K562 (cell line): ENCODE results near the gene FAM98C. TPM values are rescaled to one million over a fixed set of nuclear protein-coding genes. Genes with fewer than 3 reads are reported as not detected.
A peak's percentile ranks its signal among the peaks of the same experiment; 100 is the strongest.

Experiments
- ATAC-seq: fragments of 200-7000 bp; cut with Tn5 transposase; 3 replicates; pipeline ENCODE4 v1.9.1; 2020; ENCODE audit warnings: moderate library complexity
- BruUV-seq: library from RNA; stranded (reverse); fragments of 400-500 nt; replicated peaks from 2 replicates; lab custom pipeline; 2021; lab: Mats Ljungman, UMichigan
- CTCF ChIA-PET: fragments of 300-600 bp; formaldehyde crosslinking; extraction: SDS; loops from one replicate; lab custom pipeline; 2021; ENCODE audit warnings: low intra/inter-chr PET ratio; lab: Yijun Ruan, JAX
- POLR2A ChIA-PET: fragments of 300-600, 350-650 bp; sonication (Branson Sonifier 250); formaldehyde crosslinking; extraction: SDS; loops from one replicate; lab custom pipeline; 2021; ENCODE audit warnings: antibody characterized with exemption, inconsistent platforms; lab: Yijun Ruan, JAX
- DNase-seq, 4 experiments: peaks; one replicate each; pipeline versions ENCODE4 v3.0.0 to v3.0.0-alpha.2; 2011 to 2018; ENCODE audit warnings: low spot score in 3 of 4, mixed read lengths in 3 of 4; ENCODE audit errors: extremely low read depth in 1 of 4
- FAIRE-seq: peaks from 2 replicates; lab custom pipeline; 2011; peaks lifted over from hg19 to GRCh38; lab: Jason Lieb, UNC
- H2AFZ ChIP-seq: 2 replicates; pipeline ENCODE4 v1.6.0; 2011; ENCODE audit warnings: low read depth, low read length, control low read depth, inconsistent platforms
- H3K27ac ChIP-seq: fragments of 200-600 bp; 3 replicates; pipeline ENCODE4 v1.8.0; 2011; ENCODE audit warnings: low read depth, mild to moderate bottlenecking, control low read depth, inconsistent platforms, low read length, moderate library complexity, mixed read lengths; ENCODE audit errors: extremely low read depth
- H3K27me3 ChIP-seq, 2 experiments: fragments of 300-600 bp in 1 of 2; 2 replicates in 1 of 2; 3 replicates in 1 of 2; pipeline versions ENCODE4 v1.6.0 to v1.8.0; 2011; ENCODE audit warnings: inconsistent platforms in 2 of 2, low read length in 2 of 2, mild to moderate bottlenecking in 1 of 2, mixed read lengths in 1 of 2, moderate library complexity in 1 of 2; ENCODE audit not compliant: control insufficient read depth in 2 of 2, insufficient read depth in 2 of 2
- H3K36me3 ChIP-seq: fragments of 300-600 bp; 3 replicates; pipeline ENCODE4 v1.8.0; 2011; ENCODE audit warnings: mild to moderate bottlenecking, low read length, inconsistent platforms; ENCODE audit not compliant: control insufficient read depth, insufficient read depth
- H3K4me1 ChIP-seq, 2 experiments: fragments of 200-600 bp in 1 of 2; replicated peaks in 1 of 2; 2 replicates in 1 of 2; 3 replicates in 1 of 2; pipeline versions ENCODE4 v1.5.1 to v1.8.0; 2011; ENCODE audit warnings: inconsistent platforms in 2 of 2, low read length in 2 of 2, mild to moderate bottlenecking in 1 of 2, mixed read lengths in 1 of 2, moderate library complexity in 1 of 2; ENCODE audit not compliant: control insufficient read depth in 2 of 2, insufficient read depth in 2 of 2
- H3K4me2 ChIP-seq: 2 replicates; pipeline ENCODE4 v1.6.1; 2011; ENCODE audit warnings: low read length, control low read depth, inconsistent platforms, mixed read lengths; ENCODE audit not compliant: insufficient read depth
- H3K4me3 ChIP-seq: fragments of 200-600 bp; sonication (generic), shearing (Covaris generic); 2 replicates; pipeline ENCODE4 v1.5.1; 2016; ENCODE audit warnings: control low read depth, inconsistent platforms
- H3K79me2 ChIP-seq: fragments of 200-600 bp; 3 replicates; pipeline ENCODE4 v1.8.0; 2011; ENCODE audit warnings: low read length, inconsistent platforms; ENCODE audit not compliant: control insufficient read depth, insufficient read depth
- H3K9ac ChIP-seq, 2 experiments: 2 replicates each; pipeline versions ENCODE4 v1.6.0 to v1.6.1; 2011; ENCODE audit warnings: low read depth in 2 of 2, low read length in 2 of 2, control low read depth in 1 of 2, inconsistent platforms in 1 of 2, mild to moderate bottlenecking in 1 of 2, mixed read lengths in 1 of 2; ENCODE audit not compliant: insufficient read depth in 1 of 2
- H3K9me1 ChIP-seq: one replicate; pipeline ENCODE4 v1.6.0; 2011; ENCODE audit warnings: inconsistent platforms, mild to moderate bottlenecking, low read length, moderate library complexity; ENCODE audit not compliant: control insufficient read depth, insufficient read depth
- H3K9me3 ChIP-seq: replicated peaks from 2 replicates; pipeline ENCODE4 v1.5.1; 2011; ENCODE audit warnings: low read depth, low read length, inconsistent platforms; ENCODE audit not compliant: control insufficient read depth, insufficient read depth
- H4K20me1 ChIP-seq: replicated peaks from 2 replicates; pipeline ENCODE4 v1.6.1; 2011; ENCODE audit warnings: low read length, inconsistent platforms, mixed read lengths; ENCODE audit not compliant: control insufficient read depth, insufficient read depth
- CHCHD3 ChIP-seq: fragments of 250-450 bp; sonication (Bioruptor Pico); IDR thresholded peaks from 2 replicates; pipeline ENCODE4 v2.1.2; 2022; ENCODE audit warnings: mild to moderate bottlenecking
- FOS ChIP-seq: IDR thresholded peaks from 3 replicates; pipeline ENCODE4 v1.6.1; 2011; ENCODE audit not compliant: insufficient read length; ENCODE audit errors: extremely low read depth
- FOSL1 ChIP-seq: fragments of 200-800 bp; sonication (Bioruptor generic); conservative IDR thresholded peaks from 2 replicates; pipeline ENCODE4 v1.6.1; 2016; ENCODE audit warnings: missing genetic modification characterization, missing compliant biosample characterization
- FOXM1 ChIP-seq, 2 experiments: fragments of 450-650 bp in 1 of 2; sonication (generic) in 1 of 2; formaldehyde crosslinking in 1 of 2; IDR thresholded peaks; 2 replicates each; pipeline versions ENCODE4 v1.6.1 to v1.9.0; 2017 to 2022; ENCODE audit warnings: low read depth in 2 of 2, mild to moderate bottlenecking in 2 of 2, missing genetic modification reagents in 1 of 2, moderate library complexity in 1 of 2
- HLTF ChIP-seq: fragments of 450-650 bp; IDR thresholded peaks from 2 replicates; pipeline ENCODE4 v1.6.1; 2016
- HMG20A ChIP-seq: fragments of 450-650 bp; formaldehyde crosslinking; conservative IDR thresholded peaks from 2 replicates; pipeline ENCODE4 v1.4.0; 2020; ENCODE audit warnings: mild to moderate bottlenecking, mixed read lengths
- ILF3 ChIP-seq: fragments of 450-650 bp; IDR thresholded peaks from 2 replicates; pipeline ENCODE4 v1.6.1; 2018; ENCODE audit warnings: antibody characterized with exemption, mild to moderate bottlenecking, moderate library complexity, borderline replicate concordance
- MECOM ChIP-seq: fragments of 250-450 bp; sonication (Bioruptor Pico); IDR thresholded peaks from 2 replicates; pipeline ENCODE4 v1.8.0; 2022; ENCODE audit warnings: inconsistent platforms
- NR2F6 ChIP-seq: fragments of 450-650 bp; formaldehyde crosslinking; IDR thresholded peaks from 2 replicates; pipeline ENCODE4 v1.4.0; 2020; ENCODE audit warnings: mild to moderate bottlenecking
- SMC3 ChIP-seq: conservative IDR thresholded peaks from 2 replicates; pipeline ENCODE4 v1.6.1; 2011; ENCODE audit warnings: low read depth, low read length, improper control_type of control experiment; ENCODE audit not compliant: insufficient read depth
- TAF1 ChIP-seq: IDR thresholded peaks from 2 replicates; pipeline ENCODE4 v1.6.1; 2011; ENCODE audit warnings: mild to moderate bottlenecking, low read length, moderate library complexity; ENCODE audit not compliant: insufficient read depth, control insufficient read depth, severe bottlenecking; ENCODE audit errors: extremely low read depth
- ZKSCAN3 ChIP-seq: fragments of 250-450 bp; sonication (Bioruptor Pico); IDR thresholded peaks from 2 replicates; pipeline ENCODE4 v1.4.0; 2020
- ZNF224 ChIP-seq: sonication (generic); formaldehyde crosslinking; IDR thresholded peaks from 2 replicates; pipeline ENCODE4 v1.8.0; 2022; ENCODE audit warnings: mild to moderate bottlenecking, missing genetic modification reagents
- ZNF282 ChIP-seq: sonication (generic); formaldehyde crosslinking; IDR thresholded peaks from 2 replicates; pipeline ENCODE4 v1.8.1; 2023; ENCODE audit warnings: missing genetic modification reagents
- ZNF507 ChIP-seq: conservative IDR thresholded peaks from 2 replicates; pipeline ENCODE4 v1.6.1; 2017; ENCODE audit warnings: missing genetic modification characterization, missing compliant biosample characterization
- ZNF586 ChIP-seq: fragments of 450-650 bp; formaldehyde crosslinking; conservative IDR thresholded peaks from 2 replicates; pipeline ENCODE4 v1.4.0; 2020; ENCODE audit warnings: mild to moderate bottlenecking, moderate library complexity
- WGBS: fragments of 100-300 bp; shearing (Covaris generic); methylation state at CpG from one replicate; pipeline ENCODE4 v1.1.6; 2016; ENCODE audit warnings: low coverage, mixed read lengths; ENCODE audit not compliant: insufficient coverage; ENCODE audit errors: missing lambda C conversion rate; 5-methylcytosine and 5-hydroxymethylcytosine counted together
- in situ Hi-C: fragments of 300-500 bp; cut with MboI; formaldehyde crosslinking; loops from 4 replicates; pipeline ENCODE4 v1.15.0; 2018; ENCODE audit warnings: inconsistent platforms, mixed read lengths
- intact Hi-C: fragments of 100-400 bp; cut with micrococcal nuclease; formaldehyde crosslinking; loops from 2 replicates; pipeline ENCODE4 v1.14.2; 2022
- polyA plus RNA-seq, 8 experiments: library from polyadenylated mRNA; depleted of rRNA in 4 of 8; stranded (reverse) in 5 of 8; unstranded in 3 of 8; fragments of >200 nt; fragmentation: Nextera tagmentation in 2 of 8; fragmentation: Illumina TruSeq in 1 of 8; extraction: Ambion mirVana in 2 of 8; extraction: Trizol in 1 of 8; gene quantifications; 2 replicates each; pipeline versions ENCODE4 v1.2.1 to v1.2.3, GENCODE V29; 2011 to 2014; ENCODE audit warnings: inconsistent platforms in 1 of 8, missing spikeins in 1 of 8
- total RNA-seq, 7 experiments: library from RNA; depleted of rRNA in 6 of 7; stranded (reverse); fragments of >200 nt in 6 of 7; fragmentation: Illumina TruSeq in 2 of 7; extraction: Trizol in 2 of 7; gene quantifications; 2 replicates each; pipeline versions ENCODE4 v1.2.1 to v1.2.3, GENCODE V29; 2011 to 2021; ENCODE audit warnings: low replicate concordance in 1 of 7
- TF ChIP-seq, protein P1 (sequence below): fragments of 450-650 bp; IDR thresholded peaks from 2 replicates; pipeline ENCODE4 v1.6.1; 2017; ENCODE audit warnings: antibody characterized with exemption
- TF ChIP-seq, protein P2 (sequence below): fragments of 450-650 bp; formaldehyde crosslinking; IDR thresholded peaks from 2 replicates; pipeline ENCODE4 v1.4.0; 2022; ENCODE audit warnings: missing genetic modification characterization

Gene FAM98C
- total and polyA plus RNA-seq, 9 of the 15 experiments (the other 6 are each of a cell fraction or from before 2014, with no cell fraction given), result 1.7 to 43.8 (median 13.7) TPM

DNA sequence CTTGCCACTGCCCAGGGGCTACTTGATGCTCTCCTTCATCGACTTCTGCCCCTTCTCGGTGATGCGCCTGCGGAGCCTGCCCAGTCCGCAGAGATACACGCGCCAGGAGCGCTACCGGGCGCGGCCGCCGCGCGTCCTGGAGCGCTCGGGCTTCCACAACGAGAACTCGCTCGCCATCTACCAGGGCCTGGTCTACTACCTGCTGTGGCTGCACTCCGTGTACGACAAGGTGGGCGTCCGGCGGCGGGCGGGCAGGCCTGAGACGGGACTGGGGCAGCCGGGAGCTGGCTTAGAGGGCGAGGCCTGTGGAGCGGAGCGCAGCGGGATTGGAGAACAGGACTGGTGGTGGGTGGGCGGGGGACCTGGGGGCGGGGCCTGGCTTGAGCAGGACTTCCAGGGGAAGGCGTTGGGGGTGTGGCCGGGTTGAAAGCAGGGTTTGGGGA is 41.2 kb upstream of the FAM98C start (continued):
- TF ChIP-seq HMG20A (CRISPR knock-in tag), result no peak
- TF ChIP-seq ZNF507 (tag), result no peak
- TF ChIP-seq FOSL1 (tag), result no peak
- TF ChIP-seq SMC3, result 0 out of 2 replicates have a peak, but pooled peaks have one; percentile 3
- TF ChIP-seq FOS, result no peak
- TF ChIP-seq, all 486 proteins: peak for 19

GRCh38 chr19:38362076-38362945 is 40.6 kb upstream of the FAM98C start:
- POLR2A ChIA-PET, result interaction anchor here (0.6 to 1.3 kb wide), 4 partner anchors 9 to 159 kb away, joined by 3 to 8 read pairs (median 3); partner anchors contain the start of gene PSMD8
- peaks cover 10% of the 10 kb centered on the region; the same call in 1 of the 2 replicates for H4K20me1 ChIP-seq
- intact Hi-C loops, result no loop called here
- H3K27ac ChIP-seq, result no peak overlapping the region
- H3K4me3 ChIP-seq, result peak overlapping the region; percentile 64
- H3K27me3 ChIP-seq, result peaks cover 24 to 26% of the 10 kb centered on the region in 2 experiments
- H3K9me3 ChIP-seq, result no peaks in the 10 kb centered on the region
- peak; percentile 91 for ATAC-seq
- H3K36me3 ChIP-seq, result no peaks in the 10 kb centered on the region
- H3K79me2 ChIP-seq, result no peaks in the 10 kb centered on the region
- WGBS, result under 1% methylated on average over 53 of the region's 68 CpGs
- peak; percentile 91 to 95 (median 92) for DNase-seq
- CTCF ChIA-PET, result no interaction called here
- BruUV-seq, result no TSS peak
- no peaks in the 10 kb centered on the region for H3K9me1 ChIP-seq
- H3K9ac ChIP-seq, result peak overlapping the region in 1 of 2 experiments; percentile 86; a peak in 2 of 4 replicates
- peak overlapping the region; percentile 98 for H2AFZ ChIP-seq
- H3K4me1 ChIP-seq, result peaks cover 10 to 26% of the 10 kb centered on the region in 2 experiments; a peak in 4 of 5 replicates
- peak; percentile 85 for FAIRE-seq
- H3K4me2 ChIP-seq, result peak overlapping the region; percentile 91
- in situ Hi-C loops, result no loop called here
- no peak for TF ChIP-seq HLTF
- TF ChIP-seq, protein P1, sequence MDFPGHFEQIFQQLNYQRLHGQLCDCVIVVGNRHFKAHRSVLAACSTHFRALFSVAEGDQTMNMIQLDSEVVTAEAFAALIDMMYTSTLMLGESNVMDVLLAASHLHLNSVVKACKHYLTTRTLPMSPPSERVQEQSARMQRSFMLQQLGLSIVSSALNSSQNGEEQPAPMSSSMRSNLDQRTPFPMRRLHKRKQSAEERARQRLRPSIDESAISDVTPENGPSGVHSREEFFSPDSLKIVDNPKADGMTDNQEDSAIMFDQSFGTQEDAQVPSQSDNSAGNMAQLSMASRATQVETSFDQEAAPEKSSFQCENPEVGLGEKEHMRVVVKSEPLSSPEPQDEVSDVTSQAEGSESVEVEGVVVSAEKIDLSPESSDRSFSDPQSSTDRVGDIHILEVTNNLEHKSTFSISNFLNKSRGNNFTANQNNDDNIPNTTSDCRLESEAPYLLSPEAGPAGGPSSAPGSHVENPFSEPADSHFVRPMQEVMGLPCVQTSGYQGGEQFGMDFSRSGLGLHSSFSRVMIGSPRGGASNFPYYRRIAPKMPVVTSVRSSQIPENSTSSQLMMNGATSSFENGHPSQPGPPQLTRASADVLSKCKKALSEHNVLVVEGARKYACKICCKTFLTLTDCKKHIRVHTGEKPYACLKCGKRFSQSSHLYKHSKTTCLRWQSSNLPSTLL, result peak; percentile 63
- no peak for TF ChIP-seq MECOM (CRISPR knock-in tag)
- TF ChIP-seq, protein P2, sequence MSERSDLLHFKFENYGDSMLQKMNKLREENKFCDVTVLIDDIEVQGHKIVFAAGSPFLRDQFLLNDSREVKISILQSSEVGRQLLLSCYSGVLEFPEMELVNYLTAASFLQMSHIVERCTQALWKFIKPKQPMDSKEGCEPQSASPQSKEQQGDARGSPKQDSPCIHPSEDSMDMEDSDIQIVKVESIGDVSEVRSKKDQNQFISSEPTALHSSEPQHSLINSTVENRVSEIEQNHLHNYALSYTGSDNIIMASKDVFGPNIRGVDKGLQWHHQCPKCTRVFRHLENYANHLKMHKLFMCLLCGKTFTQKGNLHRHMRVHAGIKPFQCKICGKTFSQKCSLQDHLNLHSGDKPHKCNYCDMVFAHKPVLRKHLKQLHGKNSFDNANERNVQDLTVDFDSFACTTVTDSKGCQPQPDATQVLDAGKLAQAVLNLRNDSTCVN, result no peak
- TF ChIP-seq TAF1, result no peak
- TF ChIP-seq ILF3, result no peak
- TF ChIP-seq NR2F6, result no peak
- no peak for TF ChIP-seq FOXM1 (IDR thresholded peaks at IDR 0.05; ENCODE audit: low read depth)
- TF ChIP-seq FOXM1 (CRISPR knock-in tag; IDR thresholded peaks at IDR 0.05; ENCODE audit: low read depth), result no peak
- no peak for TF ChIP-seq ZKSCAN3 (CRISPR knock-in tag)
- no peak for TF ChIP-seq ZNF586 (CRISPR knock-in tag)
- no peak for TF ChIP-seq ZNF282 (CRISPR knock-in tag)
- TF ChIP-seq CHCHD3, result no peak
- TF ChIP-seq ZNF224, result no peak
